Smooth muscle cell (in vitro differentiated cells): ENCODE results near the gene MAGEF1. TPM values are rescaled to one million over a fixed set of nuclear protein-coding genes. Genes with fewer than 3 reads are reported as not detected.

Experiments
- DNase-seq: peaks from one replicate; lab custom pipeline; 2025; ENCODE audit not compliant: unreplicated experiment; lab: John Stamatoyannopoulos, UW
- H2AFZ ChIP-seq: fragments of 200-600 bp; sonication (generic); 2 replicates; pipeline ENCODE4 v1.6.0; 2016; ENCODE audit warnings: antibody characterized with exemption, low read depth, mild to moderate bottlenecking
- H3F3A ChIP-seq: fragments of 200-600 bp; sonication (generic); 2 replicates; pipeline ENCODE4 v1.6.0; 2017; ENCODE audit warnings: antibody characterized with exemption, low read depth
- H3K27ac ChIP-seq: fragments of 200-600 bp; sonication (generic); 2 replicates; pipeline ENCODE4 v1.5.1; 2016; ENCODE audit warnings: low read depth, mild to moderate bottlenecking
- H3K27me3 ChIP-seq: fragments of 200-600 bp; sonication (generic); 2 replicates; pipeline ENCODE4 v1.6.1; 2016; ENCODE audit warnings: low read depth, mild to moderate bottlenecking
- H3K36me3 ChIP-seq: fragments of 200-600 bp; sonication (generic); 2 replicates; pipeline ENCODE4 v1.5.1; 2016; ENCODE audit warnings: low read depth
- H3K4me1 ChIP-seq: fragments of 200-600 bp; sonication (generic); 2 replicates; pipeline ENCODE4 v1.5.1; 2016; ENCODE audit warnings: low read depth
- H3K4me2 ChIP-seq: fragments of 200-600 bp; sonication (generic); 2 replicates; pipeline ENCODE4 v1.6.0; 2016; ENCODE audit warnings: mild to moderate bottlenecking
- H3K4me3 ChIP-seq: fragments of 200-600 bp; sonication (generic); 2 replicates; pipeline ENCODE4 v1.5.1; 2016; ENCODE audit warnings: mild to moderate bottlenecking
- H3K79me2 ChIP-seq: fragments of 200-600 bp; sonication (generic); 2 replicates; pipeline ENCODE4 v1.6.0; 2016; ENCODE audit warnings: low read depth, mild to moderate bottlenecking
- H3K9ac ChIP-seq: fragments of 200-600 bp; sonication (generic); 2 replicates; pipeline ENCODE4 v1.6.0; 2016; ENCODE audit warnings: low read depth
- H3K9me3 ChIP-seq: fragments of 200-600 bp; sonication (generic); replicated peaks from 2 replicates; pipeline ENCODE4 v1.5.1; 2016; ENCODE audit warnings: low read depth
- H4K20me1 ChIP-seq: fragments of 200-600 bp; sonication (generic); 2 replicates; pipeline ENCODE4 v1.6.0; 2016; ENCODE audit warnings: low read depth
- WGBS: methylation state at CpG from one replicate; pipeline ENCODE4 v1.1.7; 2016; ENCODE audit warnings: low lambda C conversion rate; 5-methylcytosine and 5-hydroxymethylcytosine counted together
- polyA plus RNA-seq: library from polyadenylated mRNA; unstranded; fragments of >200 nt; fragmentation: Nextera tagmentation; extraction: Ambion mirVana; gene quantifications from 2 replicates; pipeline ENCODE4 v1.2.1, GENCODE V29; 2016
- total RNA-seq: library from RNA; depleted of rRNA; stranded (reverse); fragments of >200 nt; gene quantifications from 2 replicates; pipeline ENCODE4 v1.2.3, GENCODE V29; 2014
- TF ChIP-seq, protein P1 (sequence below): fragments of 200-600 bp; sonication (generic); IDR thresholded peaks from 2 replicates; pipeline ENCODE4 v1.5.1; 2017; ENCODE audit warnings: borderline replicate concordance, mild to moderate bottlenecking, antibody characterized with exemption; ENCODE audit not compliant: insufficient read depth, poor library complexity, severe bottlenecking

MAGEF1 gene
- total and polyA plus RNA-seq, 2 experiments from 2014 or later = 37.0 to 52.7 TPM

DNA sequence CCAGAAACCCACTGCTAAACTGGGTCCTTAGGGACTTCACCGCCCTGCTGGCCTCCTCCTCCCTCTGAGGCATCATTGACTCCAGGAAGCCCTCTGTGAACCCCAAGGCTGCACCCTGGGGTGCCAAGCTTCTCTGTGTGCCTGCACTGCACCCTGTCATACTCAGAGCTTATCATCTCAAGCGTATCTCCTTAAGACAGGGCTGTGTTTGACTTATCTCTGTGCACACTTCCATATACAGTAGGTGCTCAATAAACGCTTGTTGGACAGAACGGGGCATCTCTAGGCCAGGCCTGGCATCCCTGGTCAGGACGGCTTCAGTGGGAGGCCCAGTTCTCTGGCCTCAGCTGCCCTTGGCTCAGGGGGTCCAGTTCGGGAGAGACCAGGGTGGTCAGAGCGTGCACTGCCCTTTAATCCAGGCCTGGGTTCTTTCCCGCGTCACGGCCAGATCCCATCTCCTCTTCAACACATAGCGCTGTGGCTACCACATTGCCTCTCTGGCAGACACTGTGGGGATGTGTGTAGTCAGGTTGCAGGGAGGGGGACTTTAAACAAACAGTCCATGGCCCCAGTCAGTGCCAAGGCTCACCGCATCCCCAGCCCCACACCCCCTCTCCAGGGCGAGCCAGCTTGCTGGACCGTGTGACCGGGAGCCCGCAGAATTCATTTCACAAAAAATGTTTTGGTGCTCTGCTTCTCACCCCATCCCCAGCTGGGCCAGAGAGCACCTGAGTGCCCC lies 33.4 kb downstream of the MAGEF1 start:
- 89% methylated on average over 16 of the region's 16 CpGs for WGBS
- Histone ChIP-seq H3K9me3 (no peaks in the 10 kb centered on the region), H3K79me2 (no peaks in the 10 kb centered on the region), H3K36me3 (no peaks in the 10 kb centered on the region), H2AFZ (peak overlapping the region; percentile 4), H4K20me1 (no peaks in the 10 kb centered on the region), H3K9ac (no peak overlapping the region), H3K27ac (no peak overlapping the region), H3K4me1 (peaks cover 4% of the 10 kb centered on the region), H3K4me2 (no peak overlapping the region), H3K4me3 (no peak overlapping the region), H3F3A (no peaks in the 10 kb centered on the region), H3K27me3 (no peaks in the 10 kb centered on the region)
- TF ChIP-seq, protein P1, sequence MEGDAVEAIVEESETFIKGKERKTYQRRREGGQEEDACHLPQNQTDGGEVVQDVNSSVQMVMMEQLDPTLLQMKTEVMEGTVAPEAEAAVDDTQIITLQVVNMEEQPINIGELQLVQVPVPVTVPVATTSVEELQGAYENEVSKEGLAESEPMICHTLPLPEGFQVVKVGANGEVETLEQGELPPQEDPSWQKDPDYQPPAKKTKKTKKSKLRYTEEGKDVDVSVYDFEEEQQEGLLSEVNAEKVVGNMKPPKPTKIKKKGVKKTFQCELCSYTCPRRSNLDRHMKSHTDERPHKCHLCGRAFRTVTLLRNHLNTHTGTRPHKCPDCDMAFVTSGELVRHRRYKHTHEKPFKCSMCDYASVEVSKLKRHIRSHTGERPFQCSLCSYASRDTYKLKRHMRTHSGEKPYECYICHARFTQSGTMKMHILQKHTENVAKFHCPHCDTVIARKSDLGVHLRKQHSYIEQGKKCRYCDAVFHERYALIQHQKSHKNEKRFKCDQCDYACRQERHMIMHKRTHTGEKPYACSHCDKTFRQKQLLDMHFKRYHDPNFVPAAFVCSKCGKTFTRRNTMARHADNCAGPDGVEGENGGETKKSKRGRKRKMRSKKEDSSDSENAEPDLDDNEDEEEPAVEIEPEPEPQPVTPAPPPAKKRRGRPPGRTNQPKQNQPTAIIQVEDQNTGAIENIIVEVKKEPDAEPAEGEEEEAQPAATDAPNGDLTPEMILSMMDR = no peak
- no peak for DNase-seq

DNA sequence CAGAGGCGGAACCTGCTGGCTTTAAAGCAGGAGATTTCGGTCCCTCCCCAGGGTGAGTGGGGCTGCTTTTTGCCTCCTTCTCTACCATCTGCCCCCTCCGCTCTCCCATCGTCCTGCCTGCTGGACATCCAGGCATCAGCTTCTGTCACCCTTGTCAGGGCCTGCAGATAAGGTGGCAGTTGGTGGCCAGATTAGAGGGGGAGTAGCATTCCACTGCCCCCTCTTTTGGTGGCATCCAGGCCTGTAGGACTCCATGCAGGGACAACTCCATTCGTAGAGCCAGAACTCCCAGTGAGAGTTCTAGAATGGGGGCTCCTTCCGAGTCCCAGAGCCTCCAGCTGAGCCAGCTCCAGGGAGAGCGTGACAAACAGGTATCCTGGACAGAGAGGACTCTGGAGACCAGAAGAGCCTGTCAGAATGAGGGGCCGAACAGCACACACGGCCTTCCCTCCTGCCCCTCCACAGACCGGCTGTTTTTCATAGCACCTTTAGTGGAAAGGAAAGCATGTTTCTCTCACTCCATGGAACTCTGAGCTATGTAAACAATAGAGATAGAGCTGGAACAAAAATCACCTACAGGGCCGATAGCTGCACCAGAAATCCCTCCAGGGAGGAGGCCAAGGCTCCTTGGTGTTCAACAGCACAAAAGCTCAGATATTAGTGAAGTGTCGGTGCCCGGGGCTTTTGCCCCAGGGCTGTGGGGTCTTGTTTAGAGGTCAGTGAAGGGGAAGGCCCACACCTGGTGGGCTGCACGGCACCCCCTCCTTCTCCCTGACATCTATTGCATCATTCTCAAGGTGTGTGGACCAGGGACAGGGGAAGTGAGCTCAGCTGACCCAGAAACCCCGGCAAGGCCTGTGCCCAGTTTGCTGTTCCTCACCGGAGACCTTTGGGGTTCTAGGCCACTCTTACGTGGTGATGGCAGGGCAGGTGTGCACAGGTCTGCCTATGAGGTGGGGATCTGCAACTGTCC lies 34.2 kb downstream of the MAGEF1 start:
- H3K4me3 ChIP-seq = no peak overlapping the region
- no peak overlapping the region for H3K9ac ChIP-seq
- 92% methylated on average over 17 of the region's 17 CpGs for WGBS
- no peaks in the 10 kb centered on the region for H3K27me3 ChIP-seq
- TF ChIP-seq, protein P1 = no peak
- no peak overlapping the region for H3K4me2 ChIP-seq
- no peaks in the 10 kb centered on the region for H3K79me2 ChIP-seq
- H4K20me1 ChIP-seq = no peaks in the 10 kb centered on the region
- H3K36me3 ChIP-seq = no peaks in the 10 kb centered on the region
- H2AFZ ChIP-seq = no peak overlapping the region
- no peaks in the 10 kb centered on the region for H3F3A ChIP-seq
- H3K27ac ChIP-seq = no peak overlapping the region
- H3K9me3 ChIP-seq = no peaks in the 10 kb centered on the region
- DNase-seq = no peak
- H3K4me1 ChIP-seq = peaks cover 4% of the 10 kb centered on the region

DNA sequence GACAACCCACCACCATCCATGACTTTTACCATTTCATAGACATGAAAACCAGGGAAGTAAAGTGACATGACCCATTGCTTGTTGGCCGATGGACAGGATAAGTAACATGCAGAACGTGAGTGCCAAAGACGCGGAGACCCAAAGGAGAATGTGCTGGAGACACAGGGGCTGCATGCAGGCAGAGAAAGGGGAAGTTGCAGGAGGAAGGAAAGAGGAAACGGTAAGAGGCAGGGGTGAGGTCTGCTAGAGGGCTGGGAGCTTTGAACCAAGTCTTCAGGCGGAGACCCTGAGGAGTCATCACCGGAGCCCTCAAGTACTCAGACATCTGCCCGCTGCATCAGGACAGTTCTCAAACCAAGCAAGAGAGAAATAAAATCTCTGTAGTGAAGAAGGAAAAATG lies 34.9 kb downstream of the MAGEF1 start:
- no peaks in the 10 kb centered on the region for H3K9me3 ChIP-seq
- no peak overlapping the region for H3K9ac ChIP-seq
- no peaks in the 10 kb centered on the region for H3K79me2 ChIP-seq
- TF ChIP-seq, protein P1 = no peak
- no peak overlapping the region for H3K4me3 ChIP-seq
- no peaks in the 10 kb centered on the region for H3F3A ChIP-seq
- H3K27ac ChIP-seq = no peak overlapping the region
- H3K27me3 ChIP-seq = no peaks in the 10 kb centered on the region
- 90% methylated on average over 8 of the region's 8 CpGs for WGBS
- no peaks in the 10 kb centered on the region for H4K20me1 ChIP-seq
- H2AFZ ChIP-seq = no peak overlapping the region
- DNase-seq = no peak
- H3K4me1 ChIP-seq = peaks cover 4% of the 10 kb centered on the region
- H3K4me2 ChIP-seq = no peak overlapping the region
- H3K36me3 ChIP-seq = no peaks in the 10 kb centered on the region
